Measurements from ENCODE around the gene ZNF618. TPM values are rescaled to one million over a fixed set of nuclear protein-coding genes. Genes with fewer than 3 reads are reported as not detected.

The ZNF618 gene
- total RNA-seq, 1 donor from 2014 or later: 10.2 TPM

- peaks cover 24% of the 10 kb centered on the region for H3K4me1 ChIP-seq
- no peak for TF ChIP-seq CTCF (IDR thresholded peaks at IDR 0.05)
- H3K27ac ChIP-seq: no peak overlapping the region
- no peaks in the 10 kb centered on the region for H3K9me3 ChIP-seq
- H3K4me3 ChIP-seq: no peak overlapping the region
- intact Hi-C loops (cut with DNase I): no loop called here
- H3K36me3 ChIP-seq: no peaks in the 10 kb centered on the region
- H3K27me3 ChIP-seq (ENCODE audit: low read depth): no peaks in the 10 kb centered on the region
- peak; percentile 55 for DNase-seq
- ATAC-seq: peak; percentile 72 to 88
Observed at GRCh38 chr9:113910036-113910639, 34.0 kb downstream of the ZNF618 start.

- Histone ChIP-seq H3K4me1 (peaks cover 20% of the 10 kb centered on the region), H3K9me3 (no peaks in the 10 kb centered on the region), H3K36me3 (no peaks in the 10 kb centered on the region), H3K27me3 (ENCODE audit: low read depth) (no peaks in the 10 kb centered on the region), H3K4me3 (no peak overlapping the region), H3K27ac (no peak overlapping the region)
- ATAC-seq: no peak
- no peak for DNase-seq
- no peak for TF ChIP-seq CTCF (IDR thresholded peaks at IDR 0.05)
- intact Hi-C loops (cut with DNase I): no loop called here
Observed at GRCh38 chr9:113911850-113912557, 35.9 kb downstream of the ZNF618 start.

- Histone ChIP-seq H3K27ac (no peak overlapping the region), H3K4me1 (peaks cover 16% of the 10 kb centered on the region), H3K27me3 (ENCODE audit: low read depth) (no peaks in the 10 kb centered on the region), H3K9me3 (no peaks in the 10 kb centered on the region), H3K4me3 (no peak overlapping the region), H3K36me3 (no peaks in the 10 kb centered on the region)
- DNase-seq (no peak), ATAC-seq (no peak)
- intact Hi-C loops (cut with DNase I): no loop called here
- TF ChIP-seq CTCF (IDR thresholded peaks at IDR 0.05): no peak
Observed at GRCh38 chr9:113912816-113913215, 36.7 kb downstream of the ZNF618 start.

GRCh38 chr9:113913426-113914195, 37.5 kb downstream of the ZNF618 start:
- Histone ChIP-seq H3K4me3 (no peak overlapping the region), H3K9me3 (no peaks in the 10 kb centered on the region), H3K27ac (no peak overlapping the region), H3K27me3 (ENCODE audit: low read depth) (no peaks in the 10 kb centered on the region), H3K4me1 (peaks cover 16% of the 10 kb centered on the region), H3K36me3 (no peaks in the 10 kb centered on the region)
- intact Hi-C loops (cut with DNase I): no loop called here
- DNase-seq (no peak), ATAC-seq (peak in 1 of 2 donors; percentile 21)
- no peak for TF ChIP-seq CTCF (IDR thresholded peaks at IDR 0.05)

GRCh38 chr9:113914517-113914916, 38.4 kb downstream of the ZNF618 start:
- intact Hi-C loops (cut with DNase I): no loop called here
- no peaks in the 10 kb centered on the region for H3K27me3 ChIP-seq (ENCODE audit: low read depth)
- H3K36me3 ChIP-seq: no peaks in the 10 kb centered on the region
- ATAC-seq (no peak), DNase-seq (no peak)
- TF ChIP-seq CTCF (IDR thresholded peaks at IDR 0.05): no peak
- H3K9me3 ChIP-seq: no peaks in the 10 kb centered on the region
- H3K27ac ChIP-seq: no peak overlapping the region
- peaks cover 16% of the 10 kb centered on the region for H3K4me1 ChIP-seq
- no peak overlapping the region for H3K4me3 ChIP-seq

Data from lower lobe of right lung (tissue), 2 donors.